NOMO-1 treated with DMSO at 0.1 percent for 48 hours (cell line): Measurements from ENCODE around the gene IL1RL2.

ENCODE experiments used
- DNase-seq: peaks from one replicate; lab custom pipeline; 2025; ENCODE audit not compliant: unreplicated experiment; lab: John Stamatoyannopoulos, UW

IL1RL2 gene

GRCh38 chr2:102186791-102187495 lies at the start of gene IL1RL2:
TSS of gene IL1RL2 (plus strand) at chr2:102187023. CDS start at chr2:102187868, 845 bp downstream.
- no peak for DNase-seq

- DNase-seq: no peak
These were observed 49.7 kb upstream of the IL1RL2 start for GRCh38 chr2:102137138-102137537.

GRCh38 chr2:102138331-102138730 lies 48.5 kb upstream of the IL1RL2 start:
- peak; percentile 74 for DNase-seq

- DNase-seq: no peak
These were observed 47.0 kb upstream of the IL1RL2 start for GRCh38 chr2:102139851-102140250.

- DNase-seq: no peak
These were observed 46.4 kb upstream of the IL1RL2 start for GRCh38 chr2:102140377-102140776.

- no peak for DNase-seq
These were observed 45.5 kb upstream of the IL1RL2 start for GRCh38 chr2:102141011-102141943.

- no peak for DNase-seq
These were observed 44.6 kb upstream of the IL1RL2 start, which contains the start of gene IL1R1 for GRCh38 chr2:102141970-102142828. TSS of gene IL1R1 (plus strand) at chr2:102142746. CDS start at chr2:102157725, 14,979 bp downstream.

GRCh38 chr2:102142829-102143449 lies 43.9 kb upstream of the IL1RL2 start:
- peak; percentile 41 for DNase-seq

GRCh38 chr2:102143450-102143985 lies 43.3 kb upstream of the IL1RL2 start:
- no peak for DNase-seq

GRCh38 chr2:102144128-102144527 lies 42.7 kb upstream of the IL1RL2 start:
- no peak for DNase-seq

- no peak for DNase-seq
These were observed 41.7 kb upstream of the IL1RL2 start for GRCh38 chr2:102145107-102145506.

- DNase-seq: no peak
These were observed 40.9 kb upstream of the IL1RL2 start for GRCh38 chr2:102145934-102146333.

GRCh38 chr2:102147935-102148334 lies 38.9 kb upstream of the IL1RL2 start:
- DNase-seq: no peak

- DNase-seq: no peak
These were observed 37.6 kb upstream of the IL1RL2 start for GRCh38 chr2:102149243-102149642.

GRCh38 chr2:102149644-102150455 lies 37.0 kb upstream of the IL1RL2 start:
- no peak for DNase-seq

GRCh38 chr2:102154364-102154763 lies 32.5 kb upstream of the IL1RL2 start:
- no peak for DNase-seq

GRCh38 chr2:102154946-102155702 lies 31.7 kb upstream of the IL1RL2 start:
- DNase-seq: no peak

GRCh38 chr2:102155703-102156515 lies 30.9 kb upstream of the IL1RL2 start:
- DNase-seq: peak; percentile 44
